ENCODE results near the gene BAHCC1. TPM values are rescaled to one million over a fixed set of nuclear protein-coding genes. Genes with fewer than 3 reads are reported as not detected.
A peak's percentile ranks its signal among the peaks of the same experiment; 100 is the strongest.
"Not testable (repeated sequence)": the region's sequence is repeated elsewhere in the genome, so short reads cannot be mapped to it uniquely, and the experiment has no call there.

Gene BAHCC1
- total RNA-seq, 2 donors from 2014 or later, result 5.8 to 12.7 TPM

DNA sequence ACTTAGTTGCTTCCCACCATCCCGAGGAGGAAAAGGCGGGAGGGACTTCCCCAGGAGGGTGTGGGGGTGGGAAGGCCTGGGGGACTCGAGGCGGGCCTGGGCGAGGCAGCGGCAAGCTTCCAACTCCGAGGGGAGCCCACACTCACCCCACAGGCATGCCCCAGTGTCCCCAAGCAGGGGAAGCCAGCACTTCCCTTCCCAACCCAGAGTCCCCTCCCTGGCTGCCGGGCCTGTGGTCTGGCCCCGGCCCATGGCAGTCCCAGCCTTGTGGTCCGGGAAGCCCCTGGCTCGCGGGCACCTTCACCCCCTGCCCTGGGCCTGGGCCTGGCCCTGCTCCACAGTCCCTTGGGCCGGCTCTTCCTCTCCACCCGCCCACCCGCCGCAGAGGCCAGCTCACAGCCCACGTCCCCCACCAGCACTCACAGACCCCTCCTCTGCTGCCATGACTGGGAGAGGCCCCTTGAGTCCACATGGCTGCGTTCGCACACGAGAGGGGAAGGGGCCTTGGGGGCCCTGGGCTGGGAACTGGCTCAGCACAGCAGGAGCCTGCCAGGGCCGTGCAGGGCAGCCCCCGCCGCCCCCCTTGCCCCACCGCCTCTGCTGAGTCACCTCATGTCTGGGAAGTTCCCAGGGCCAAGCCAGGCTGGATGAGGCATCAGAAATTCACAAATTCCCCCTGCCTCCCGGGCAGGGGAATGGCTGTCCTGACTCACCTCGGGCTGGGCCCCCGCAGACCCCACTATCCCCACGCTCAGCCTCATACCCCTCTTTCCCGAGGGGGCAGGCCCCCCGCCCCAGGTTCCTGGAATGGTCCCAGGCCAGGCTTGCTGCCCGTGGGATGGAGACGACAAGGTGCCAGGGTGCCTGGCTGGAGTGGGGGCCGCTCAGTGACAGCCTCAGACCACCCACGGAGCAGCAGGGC is 27.8 kb downstream of the BAHCC1 start:
- H3K27me3 ChIP-seq, result no peaks in the 10 kb centered on the region
- H3K9me3 ChIP-seq, result no peaks in the 10 kb centered on the region
- TF ChIP-seq, protein P1, sequence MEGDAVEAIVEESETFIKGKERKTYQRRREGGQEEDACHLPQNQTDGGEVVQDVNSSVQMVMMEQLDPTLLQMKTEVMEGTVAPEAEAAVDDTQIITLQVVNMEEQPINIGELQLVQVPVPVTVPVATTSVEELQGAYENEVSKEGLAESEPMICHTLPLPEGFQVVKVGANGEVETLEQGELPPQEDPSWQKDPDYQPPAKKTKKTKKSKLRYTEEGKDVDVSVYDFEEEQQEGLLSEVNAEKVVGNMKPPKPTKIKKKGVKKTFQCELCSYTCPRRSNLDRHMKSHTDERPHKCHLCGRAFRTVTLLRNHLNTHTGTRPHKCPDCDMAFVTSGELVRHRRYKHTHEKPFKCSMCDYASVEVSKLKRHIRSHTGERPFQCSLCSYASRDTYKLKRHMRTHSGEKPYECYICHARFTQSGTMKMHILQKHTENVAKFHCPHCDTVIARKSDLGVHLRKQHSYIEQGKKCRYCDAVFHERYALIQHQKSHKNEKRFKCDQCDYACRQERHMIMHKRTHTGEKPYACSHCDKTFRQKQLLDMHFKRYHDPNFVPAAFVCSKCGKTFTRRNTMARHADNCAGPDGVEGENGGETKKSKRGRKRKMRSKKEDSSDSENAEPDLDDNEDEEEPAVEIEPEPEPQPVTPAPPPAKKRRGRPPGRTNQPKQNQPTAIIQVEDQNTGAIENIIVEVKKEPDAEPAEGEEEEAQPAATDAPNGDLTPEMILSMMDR (IDR thresholded peaks at IDR 0.05), result no peak
- DNase-seq (ENCODE audit: low spot score), result peak; percentile 93
- peak overlapping the region; percentile 88 to 93 for H3K27ac ChIP-seq
- peak overlapping the region in 1 of 2 donors; percentile 25 for H3K4me3 ChIP-seq
- H3K36me3 ChIP-seq, result no peaks in the 10 kb centered on the region
- H3K4me1 ChIP-seq, result peaks cover 0 to 82% of the 10 kb centered on the region in 2 donors

DNA sequence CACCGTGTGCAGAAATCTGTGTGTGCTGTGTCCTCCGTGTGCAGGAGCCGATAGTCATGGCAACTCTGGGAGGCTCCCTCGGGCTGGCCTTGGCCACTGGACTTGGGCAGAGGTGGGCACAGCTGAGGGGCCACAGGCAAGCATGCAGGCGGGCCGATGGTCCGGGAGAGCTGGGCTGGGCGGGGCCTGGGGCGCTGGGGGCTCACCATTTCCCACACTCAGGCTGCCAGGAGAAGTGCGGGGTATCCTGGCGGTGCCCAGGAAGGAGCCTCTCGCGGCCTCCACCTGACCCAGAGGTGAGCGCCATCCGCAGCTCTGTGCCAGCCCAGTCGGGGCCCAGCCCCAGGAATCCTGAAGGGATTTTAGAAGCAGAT is 28.4 kb downstream of the BAHCC1 start:
- Histone ChIP-seq H3K4me1 (peaks cover 0 to 82% of the 10 kb centered on the region in 2 donors), H3K27me3 (no peaks in the 10 kb centered on the region), H3K27ac (peak overlapping the region; percentile 88 to 93), H3K4me3 (no peak overlapping the region), H3K9me3 (no peaks in the 10 kb centered on the region), H3K36me3 (no peaks in the 10 kb centered on the region)
- no peak for DNase-seq (ENCODE audit: low spot score)
- TF ChIP-seq, protein P1 (IDR thresholded peaks at IDR 0.05), result no peak

DNA sequence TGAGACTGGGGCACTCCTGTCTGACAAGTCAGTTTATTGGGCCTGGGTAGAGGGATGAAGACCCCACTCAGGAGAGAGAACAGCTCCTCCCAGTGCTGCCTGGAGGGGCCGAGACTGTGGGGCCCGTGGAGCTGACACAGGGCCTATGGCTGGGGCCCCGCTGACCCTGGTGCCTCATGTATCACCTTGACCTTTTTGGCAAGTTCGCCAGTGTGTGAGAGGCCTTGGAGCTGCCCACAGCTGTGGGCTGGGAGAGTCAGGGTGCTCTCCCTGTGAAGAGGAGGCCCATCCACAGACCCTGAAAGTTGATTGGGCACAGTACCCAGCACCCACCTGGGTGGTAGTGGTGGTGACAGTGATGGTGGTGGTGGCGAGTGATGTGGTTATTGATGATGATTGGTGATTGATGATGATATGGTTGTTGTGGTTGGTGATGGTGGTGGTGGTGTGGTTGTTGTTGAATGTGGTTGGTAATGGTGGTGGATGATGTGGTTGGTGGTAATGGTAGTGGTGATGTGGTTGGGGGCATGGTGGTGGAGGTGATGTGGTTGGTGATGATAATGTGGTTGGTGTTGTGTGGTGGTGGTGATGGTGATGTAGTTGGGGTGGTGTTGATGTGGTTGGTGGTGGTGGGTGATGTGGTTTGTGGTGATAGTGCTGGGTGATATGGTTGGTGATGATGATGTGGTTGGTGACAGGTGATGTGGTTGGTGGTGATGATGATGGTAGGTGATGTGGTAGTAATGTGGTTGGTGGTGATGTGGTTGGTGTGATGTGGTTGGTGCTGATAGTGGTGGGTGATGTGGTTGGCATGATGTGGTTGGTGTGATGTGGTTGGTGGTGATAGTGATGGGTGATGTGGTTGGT is 29.1 kb downstream of the BAHCC1 start:
- peak overlapping the region in 1 of 2 donors; percentile 88 for H3K27ac ChIP-seq
- TF ChIP-seq, protein P1 (IDR thresholded peaks at IDR 0.05), result no peak
- no peak for DNase-seq (ENCODE audit: low spot score)
- H3K4me3 ChIP-seq, result no peak overlapping the region
- peaks cover 0 to 82% of the 10 kb centered on the region in 2 donors for H3K4me1 ChIP-seq
- H3K9me3 ChIP-seq, result no peaks in the 10 kb centered on the region
- no peaks in the 10 kb centered on the region for H3K27me3 ChIP-seq
- no peaks in the 10 kb centered on the region for H3K36me3 ChIP-seq

DNA sequence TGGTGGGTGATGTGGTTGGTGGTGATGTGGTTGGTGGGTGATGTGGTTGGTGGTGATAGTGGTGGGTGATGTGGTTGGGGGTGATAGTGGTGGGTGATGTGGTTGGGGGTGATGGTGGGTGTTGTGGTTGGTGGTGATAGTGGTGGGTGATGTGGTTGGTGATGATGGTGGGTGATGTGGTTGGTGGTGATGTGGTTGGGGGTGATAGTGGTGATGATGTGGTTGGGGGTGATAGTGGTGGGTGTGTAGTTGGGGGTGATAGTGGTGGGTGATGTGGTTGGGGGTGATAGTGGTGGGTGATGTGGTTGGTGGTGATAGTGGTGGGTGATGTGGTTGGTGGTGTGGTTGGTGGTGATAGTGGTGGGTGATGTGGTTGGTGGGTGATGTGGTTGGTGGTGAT is 29.8 kb downstream of the BAHCC1 start:
- peaks cover 0 to 82% of the 10 kb centered on the region in 2 donors for H3K4me1 ChIP-seq
- not testable (repeated sequence) for H3K4me3 ChIP-seq; H3K9me3 ChIP-seq; H3K36me3 ChIP-seq; DNase-seq (ENCODE audit: low spot score); H3K27ac ChIP-seq; H3K27me3 ChIP-seq

- not testable (repeated sequence) for DNase-seq (ENCODE audit: low spot score); H3K36me3 ChIP-seq; H3K27me3 ChIP-seq; H3K9me3 ChIP-seq; H3K27ac ChIP-seq; H3K4me3 ChIP-seq
- H3K4me1 ChIP-seq, result peaks cover 0 to 80% of the 10 kb centered on the region in 2 donors
Measured at GRCh38 chr17:81425716-81426392, 30.6 kb downstream of the BAHCC1 start.

- Histone ChIP-seq H3K4me3 (no peak overlapping the region), H3K36me3 (no peaks in the 10 kb centered on the region), H3K9me3 (no peaks in the 10 kb centered on the region), H3K27me3 (no peaks in the 10 kb centered on the region), H3K4me1 (peaks cover 0 to 73% of the 10 kb centered on the region in 2 donors), H3K27ac (no peak overlapping the region)
- TF ChIP-seq, protein P1 (IDR thresholded peaks at IDR 0.05), result no peak
- no peak for DNase-seq (ENCODE audit: low spot score)
Measured at GRCh38 chr17:81426393-81427172, 31.3 kb downstream of the BAHCC1 start.
